ENCODE measurements around the gene TALDO1.

Gene TALDO1

DNA sequence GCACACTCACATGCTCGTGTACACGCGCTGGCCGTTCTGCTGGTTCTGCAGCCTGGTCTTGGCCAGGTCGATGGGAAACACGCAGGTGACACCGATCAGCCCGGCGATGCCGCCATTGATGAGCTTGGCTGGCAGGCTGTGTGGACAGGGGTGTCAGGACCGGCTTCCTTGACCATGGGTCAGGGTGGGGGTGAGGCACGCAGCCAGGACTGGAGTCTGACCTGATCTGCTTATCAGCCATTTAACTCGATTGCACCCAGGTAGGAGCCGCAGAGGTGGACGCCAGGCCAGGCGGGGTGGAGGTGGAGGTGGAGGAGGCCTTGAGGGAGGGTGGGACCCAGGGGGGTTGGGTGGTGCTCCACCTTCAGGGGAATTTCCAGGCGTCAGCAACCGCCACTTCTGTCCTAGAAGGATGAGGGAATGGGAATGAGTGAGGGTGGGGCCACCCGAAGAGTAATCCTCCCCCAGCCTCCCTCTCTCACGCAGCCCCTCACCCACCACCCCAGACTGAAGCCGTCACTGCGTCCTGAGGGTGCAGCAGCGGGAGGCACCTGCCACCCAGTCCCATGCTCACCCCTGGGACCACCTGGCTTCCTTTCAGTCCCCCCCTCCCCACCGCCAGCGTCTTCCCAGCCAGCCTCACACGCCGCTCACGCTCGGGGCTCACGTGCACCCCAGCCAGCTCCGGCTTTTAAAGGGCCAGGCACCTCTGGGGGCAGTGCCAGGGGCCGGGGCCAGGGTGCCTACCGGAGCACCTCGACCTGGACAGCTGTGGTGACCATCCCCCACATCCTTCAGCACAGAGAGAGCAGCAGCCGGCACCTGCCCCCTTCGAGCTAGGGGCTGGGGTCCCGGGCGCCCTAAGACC is 47.7 kb downstream of the TALDO1 start:
- H3K4me3 ChIP-seq (ENCODE audit: low read length): peak overlapping the region; percentile 63
- DNase-seq (ENCODE audit: low read depth): no peak
- no peak for TF ChIP-seq CTCF (conservative IDR thresholded peaks at IDR 0.05; ENCODE audit: low read depth, low read length)

DNA sequence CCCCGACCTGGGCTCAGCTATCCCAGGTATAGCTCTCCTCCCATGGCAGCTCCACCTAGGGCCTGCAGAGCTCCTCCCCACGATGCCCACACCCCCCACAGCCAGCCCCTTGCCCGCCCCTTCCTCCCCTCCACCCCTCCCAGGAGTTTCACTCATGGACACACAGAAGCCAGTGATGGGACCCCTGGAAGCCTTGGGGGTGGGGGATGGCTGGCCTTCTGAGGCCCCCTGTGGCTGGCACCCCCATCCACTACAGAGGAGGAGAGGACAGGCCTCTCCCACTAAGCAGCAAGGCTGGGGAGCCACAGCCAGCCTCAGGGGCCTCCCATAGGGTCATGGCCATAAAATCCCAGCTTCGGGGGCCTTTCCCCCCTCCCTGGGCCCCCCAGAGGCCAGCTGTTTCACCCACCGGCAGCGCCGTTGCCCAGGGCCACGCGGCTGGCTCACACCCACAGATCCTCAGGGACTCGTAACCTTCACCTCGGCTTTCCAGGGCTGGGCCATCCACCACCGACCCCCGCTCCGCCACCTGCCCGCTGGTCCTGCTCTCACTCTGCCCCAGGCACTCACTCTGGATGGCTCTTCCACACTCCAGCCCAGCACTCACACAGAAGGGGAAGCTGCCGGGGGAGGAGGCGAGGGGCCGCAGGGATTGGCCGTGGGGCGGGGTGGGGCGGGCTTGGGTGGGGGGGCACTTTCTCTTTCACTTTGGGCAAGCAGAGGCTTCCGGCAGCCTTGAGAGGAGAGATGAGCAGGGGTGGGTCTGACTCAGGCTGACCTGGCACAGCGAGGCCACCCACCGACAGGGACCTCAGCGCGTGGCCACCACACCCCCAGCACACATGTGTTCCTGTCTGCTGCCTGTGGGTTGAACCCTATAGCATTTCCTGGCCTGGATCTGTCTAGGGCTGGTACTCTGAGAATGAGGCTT is 48.6 kb downstream of the TALDO1 start:
- H3K4me3 ChIP-seq (ENCODE audit: low read length): peak overlapping the region; percentile 63
- no peak for TF ChIP-seq CTCF (conservative IDR thresholded peaks at IDR 0.05; ENCODE audit: low read depth, low read length)
- no peak for DNase-seq (ENCODE audit: low read depth)

DNA sequence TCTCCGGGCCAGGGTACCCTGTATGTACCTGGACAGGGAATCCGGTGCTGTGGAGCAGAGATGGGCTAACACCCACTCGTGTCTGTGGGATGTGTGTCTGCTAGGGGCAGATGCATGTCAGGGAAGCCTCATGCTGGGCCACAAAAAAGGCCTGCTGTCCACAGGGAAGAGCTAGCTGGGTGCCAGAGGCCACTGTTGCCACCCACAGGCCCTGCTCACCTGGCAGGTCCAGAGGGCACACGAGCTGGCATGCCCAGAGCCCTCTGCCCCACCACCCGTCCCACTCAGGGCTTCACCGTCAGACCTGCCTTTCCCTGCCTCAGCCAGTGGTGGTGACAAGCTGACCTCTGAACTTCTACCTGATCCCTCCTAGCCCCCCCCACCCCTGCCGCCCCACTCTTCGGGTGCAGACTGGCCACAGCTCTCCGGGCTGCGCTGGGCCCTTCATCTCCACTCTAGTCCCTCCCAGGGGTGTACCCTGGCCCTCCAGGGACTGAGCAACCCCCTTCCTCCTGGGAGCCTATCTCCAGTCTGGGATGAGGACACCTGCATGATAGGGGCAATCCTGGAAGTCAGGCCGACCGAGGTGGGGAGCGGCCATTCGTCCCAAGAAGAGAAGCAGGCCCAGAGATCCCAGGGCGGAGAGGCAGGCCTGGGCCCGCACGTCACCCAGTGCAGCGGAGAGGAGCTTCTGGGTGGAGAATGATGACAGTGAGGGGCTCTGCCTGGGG is 49.5 kb downstream of the TALDO1 start:
- DNase-seq (ENCODE audit: low read depth): no peak
- TF ChIP-seq CTCF (conservative IDR thresholded peaks at IDR 0.05; ENCODE audit: low read depth, low read length): no peak
- H3K4me3 ChIP-seq (ENCODE audit: low read length): peak overlapping the region; percentile 63

GRCh38 chr11:797296-798092 is 50.2 kb downstream of the TALDO1 start:
- no peak for DNase-seq (ENCODE audit: low read depth)
- peak overlapping the region; percentile 63 for H3K4me3 ChIP-seq (ENCODE audit: low read length)
- no peak for TF ChIP-seq CTCF (conservative IDR thresholded peaks at IDR 0.05; ENCODE audit: low read depth, low read length)

GRCh38 chr11:798093-798713 is 50.9 kb downstream of the TALDO1 start, which contains the start of gene SLC25A22:
SLC25A22 (minus strand) TSS chr11:798281; CDS start chr11:795006, 3,275 bp downstream.
- peak within 1 kb of the TSS; percentile 63 for H3K4me3 ChIP-seq (ENCODE audit: low read length)
- no peak for DNase-seq (ENCODE audit: low read depth)
- peak; percentile 62 for TF ChIP-seq CTCF (conservative IDR thresholded peaks at IDR 0.05; ENCODE audit: low read depth, low read length)
